Right atrium auricular region (tissue), 2 donors: ENCODE results near the gene GABRA4. TPM values are rescaled to one million over a fixed set of nuclear protein-coding genes. Genes with fewer than 3 reads are reported as not detected.

Experiments
- DNase-seq: peaks from one replicate; pipeline ENCODE4 v3.0.0-alpha.2; 2019; ENCODE audit warnings: low spot score
- H3K27ac ChIP-seq, 2 donors: fragments of 200-600 bp; sonication (generic); 1 replicate in 1 of 2; 2 replicates in 1 of 2; pipeline ENCODE4 v1.5.1; 2016 to 2019
- H3K27me3 ChIP-seq, 2 donors: fragments of 200-600 bp; sonication (generic); one replicate each; pipeline versions ENCODE4 v1.5.1 to v1.6.0; 2017 to 2019
- H3K36me3 ChIP-seq: fragments of 200-600 bp; sonication (generic); one replicate; pipeline ENCODE4 v1.5.1; 2016
- H3K4me1 ChIP-seq, 2 donors: fragments of 200-600 bp; sonication (generic); one replicate each; pipeline versions ENCODE4 v1.5.1 to v1.6.0; 2017 to 2019
- H3K4me3 ChIP-seq, 2 donors: fragments of 200-600 bp; sonication (generic); 1 replicate in 1 of 2; 2 replicates in 1 of 2; pipeline ENCODE4 v1.5.1; 2017 to 2019; ENCODE audit warnings: mild to moderate bottlenecking in 1 of 2, moderate library complexity in 1 of 2
- H3K9me3 ChIP-seq, 2 donors: fragments of 200-600 bp; sonication (generic); one replicate each; pipeline ENCODE4 v1.5.1; 2019
- total RNA-seq, 2 donors: library from RNA; depleted of rRNA; stranded (reverse); fragments of >200 nt; gene quantifications; one replicate each; pipeline ENCODE4 v1.1.0, GENCODE V29; 2016
- TF ChIP-seq, protein P1 (sequence below), 2 donors: fragments of 200-600 bp; sonication (generic); IDR thresholded peaks; one replicate each; pipeline ENCODE4 v1.5.1; 2019; ENCODE audit warnings: antibody characterized with exemption in 2 of 2

Gene GABRA4
- 1 to 10 TPM in 1 of 2 donors, under 1 TPM in 1; 0.55 to 1.0 TPM for total RNA-seq

DNA sequence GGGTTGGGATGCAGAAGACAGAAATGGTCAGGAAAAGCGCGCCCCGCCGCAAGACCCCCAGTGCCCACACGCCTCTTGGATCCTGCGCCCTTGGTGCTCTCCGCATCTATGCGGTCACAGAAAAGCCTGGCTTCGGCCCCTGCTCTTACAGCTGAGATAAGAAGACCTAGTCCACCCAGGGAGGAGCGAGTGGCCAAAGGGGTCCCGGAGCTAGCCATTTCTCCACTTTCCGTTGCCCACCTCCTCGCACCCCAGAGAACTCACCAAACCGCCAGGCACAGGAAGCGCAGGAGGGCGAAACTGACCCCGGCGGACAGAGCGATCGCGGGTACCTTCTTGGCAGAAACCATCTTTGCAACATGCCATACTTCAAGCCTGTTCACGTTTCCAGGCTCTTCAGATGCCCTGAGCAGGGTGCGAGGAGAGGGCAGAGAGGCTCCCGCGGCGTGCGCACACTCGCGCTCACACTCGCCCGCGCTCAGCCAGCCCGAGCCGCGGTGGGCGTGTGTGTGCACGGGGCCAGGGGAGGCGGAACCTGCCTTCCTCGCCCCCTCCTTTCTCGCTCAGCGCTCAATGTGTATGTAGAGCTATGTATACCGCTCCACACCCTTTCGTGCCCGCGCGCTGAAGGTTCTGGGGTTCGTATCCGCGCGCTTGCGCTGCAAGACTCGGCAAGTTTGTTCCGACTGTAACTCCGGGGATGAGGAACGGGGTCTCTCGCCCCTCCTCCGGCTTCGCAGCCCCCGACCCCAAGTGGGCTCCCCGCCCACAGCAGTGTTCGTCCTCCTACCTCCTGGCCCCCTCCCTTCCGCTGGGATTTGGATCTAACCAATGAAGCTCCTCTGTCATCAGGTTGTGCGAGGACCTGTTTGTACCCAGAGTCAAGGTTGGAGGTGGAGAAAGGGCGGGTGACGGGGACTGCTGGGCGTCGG, at the start of gene GABRA4:
Gene GABRA4 (minus strand): TSS at position 507 of the 932 bp plus-strand sequence. CDS start 157 bp downstream, at position 350.
- Histone ChIP-seq H3K27ac (peak within 1 kb of the TSS in 1 of 2 donors; percentile 9), H3K4me3 (peak within 1 kb of the TSS; percentile 47 to 51), H3K27me3 (no peaks in the 10 kb centered on the region), H3K36me3 (no peaks in the 10 kb centered on the region), H3K9me3 (no peaks in the 10 kb centered on the region), H3K4me1 (peaks cover 0 to 16% of the 10 kb centered on the region in 2 donors)
- TF ChIP-seq, protein P1, sequence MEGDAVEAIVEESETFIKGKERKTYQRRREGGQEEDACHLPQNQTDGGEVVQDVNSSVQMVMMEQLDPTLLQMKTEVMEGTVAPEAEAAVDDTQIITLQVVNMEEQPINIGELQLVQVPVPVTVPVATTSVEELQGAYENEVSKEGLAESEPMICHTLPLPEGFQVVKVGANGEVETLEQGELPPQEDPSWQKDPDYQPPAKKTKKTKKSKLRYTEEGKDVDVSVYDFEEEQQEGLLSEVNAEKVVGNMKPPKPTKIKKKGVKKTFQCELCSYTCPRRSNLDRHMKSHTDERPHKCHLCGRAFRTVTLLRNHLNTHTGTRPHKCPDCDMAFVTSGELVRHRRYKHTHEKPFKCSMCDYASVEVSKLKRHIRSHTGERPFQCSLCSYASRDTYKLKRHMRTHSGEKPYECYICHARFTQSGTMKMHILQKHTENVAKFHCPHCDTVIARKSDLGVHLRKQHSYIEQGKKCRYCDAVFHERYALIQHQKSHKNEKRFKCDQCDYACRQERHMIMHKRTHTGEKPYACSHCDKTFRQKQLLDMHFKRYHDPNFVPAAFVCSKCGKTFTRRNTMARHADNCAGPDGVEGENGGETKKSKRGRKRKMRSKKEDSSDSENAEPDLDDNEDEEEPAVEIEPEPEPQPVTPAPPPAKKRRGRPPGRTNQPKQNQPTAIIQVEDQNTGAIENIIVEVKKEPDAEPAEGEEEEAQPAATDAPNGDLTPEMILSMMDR (IDR thresholded peaks at IDR 0.05), result no peak
- no peak for DNase-seq

GRCh38 chr4:47040828-47041227, 47.4 kb upstream of the GABRA4 start:
- DNase-seq, result no peak
- no peaks in the 10 kb centered on the region for H3K27me3 ChIP-seq
- no peaks in the 10 kb centered on the region for H3K9me3 ChIP-seq
- H3K27ac ChIP-seq, result no peak overlapping the region
- no peak overlapping the region for H3K4me3 ChIP-seq
- TF ChIP-seq, protein P1 (IDR thresholded peaks at IDR 0.05), result no peak
- H3K36me3 ChIP-seq, result no peaks in the 10 kb centered on the region
- H3K4me1 ChIP-seq, result no peaks in the 10 kb centered on the region

- TF ChIP-seq, protein P1 (IDR thresholded peaks at IDR 0.05), result no peak
- Histone ChIP-seq H3K27me3 (no peaks in the 10 kb centered on the region), H3K4me3 (no peak overlapping the region), H3K9me3 (no peaks in the 10 kb centered on the region), H3K36me3 (no peaks in the 10 kb centered on the region), H3K4me1 (no peaks in the 10 kb centered on the region), H3K27ac (no peak overlapping the region)
- DNase-seq, result no peak
Observed at GRCh38 chr4:47038263-47038662, 44.9 kb upstream of the GABRA4 start.

GRCh38 chr4:47032405-47033106, 39.2 kb upstream of the GABRA4 start:
- DNase-seq, result peak; percentile 63
- no peaks in the 10 kb centered on the region for H3K4me1 ChIP-seq
- peak overlapping the region; percentile 70 to 71 for H3K27ac ChIP-seq
- no peaks in the 10 kb centered on the region for H3K9me3 ChIP-seq
- TF ChIP-seq, protein P1 (IDR thresholded peaks at IDR 0.05), result peak; percentile 70 to 84
- H3K27me3 ChIP-seq, result no peaks in the 10 kb centered on the region
- peak overlapping the region; percentile 51 to 58 for H3K4me3 ChIP-seq
- no peaks in the 10 kb centered on the region for H3K36me3 ChIP-seq

DNA sequence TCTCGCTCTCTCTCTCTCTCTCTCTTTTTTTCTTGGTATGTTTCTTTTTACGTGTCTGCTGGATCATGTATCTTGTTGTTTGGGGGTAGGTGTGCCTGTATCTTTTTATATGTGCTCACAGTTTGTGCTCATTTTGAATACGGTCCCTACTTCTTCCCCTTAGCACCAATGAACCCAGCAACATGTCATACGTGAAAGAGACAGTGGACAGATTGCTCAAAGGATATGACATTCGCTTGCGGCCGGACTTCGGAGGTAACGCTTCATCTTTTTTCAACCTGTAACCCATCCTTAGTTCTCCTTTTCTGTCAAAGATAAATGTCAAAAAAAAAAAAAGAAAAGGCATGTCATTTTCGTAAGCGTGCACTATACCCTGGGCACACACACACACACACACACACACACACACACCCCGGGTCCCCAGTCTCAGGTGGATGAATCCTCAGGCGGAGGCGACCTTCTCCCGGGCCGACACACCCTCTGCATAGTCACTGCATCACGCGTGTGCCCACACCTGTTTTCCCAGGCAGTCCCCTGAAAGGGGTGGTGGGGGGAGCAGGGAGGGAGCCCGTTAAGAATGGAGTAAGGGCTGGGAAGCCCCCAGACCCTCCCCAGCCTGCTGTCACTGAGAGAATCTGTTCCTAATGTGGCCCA, 38.5 kb upstream of the GABRA4 start:
- Histone ChIP-seq H3K27me3 (no peaks in the 10 kb centered on the region), H3K9me3 (no peaks in the 10 kb centered on the region), H3K4me3 (peak overlapping the region; percentile 51 to 58), H3K36me3 (no peaks in the 10 kb centered on the region), H3K27ac (peak overlapping the region; percentile 70 to 71), H3K4me1 (no peaks in the 10 kb centered on the region)
- TF ChIP-seq, protein P1 (IDR thresholded peaks at IDR 0.05), result no peak
- no peak for DNase-seq
